Testis (tissue), 3 donors: ENCODE data around the gene LYPD4. TPM values are rescaled to one million over a fixed set of nuclear protein-coding genes. Genes with fewer than 3 reads are reported as not detected.
"Not testable (repeated sequence)": the region's sequence is repeated elsewhere in the genome, so short reads cannot be mapped to it uniquely, and the experiment has no call there.

Experiments
- DNase-seq: peaks from one replicate; pipeline ENCODE4 v3.0.0-alpha.2; 2019
- H3K27ac ChIP-seq, 2 donors: fragments of 200-600 bp; sonication (generic); one replicate each; pipeline ENCODE4 v1.5.1; 2019
- H3K27me3 ChIP-seq: fragments of 200-600 bp; sonication (generic); one replicate; pipeline ENCODE4 v1.5.1; 2019
- H3K36me3 ChIP-seq: fragments of 200-600 bp; sonication (generic); one replicate; pipeline ENCODE4 v1.5.1; 2017; ENCODE audit warnings: low read depth; ENCODE audit errors: missing control alignments
- H3K4me1 ChIP-seq: fragments of 200-600 bp; sonication (generic); one replicate; pipeline ENCODE4 v1.5.1; 2019
- H3K4me3 ChIP-seq, 2 donors: fragments of 200-600 bp; sonication (generic); one replicate each; pipeline ENCODE4 v1.5.1; 2017 to 2019
- H3K9me3 ChIP-seq: fragments of 200-600 bp; sonication (generic); one replicate; pipeline ENCODE4 v1.5.1; 2017
- POLR2A ChIP-seq: fragments of 450-650 bp; IDR thresholded peaks from one replicate; pipeline ENCODE4 v1.6.1; 2017; ENCODE audit warnings: antibody characterized with exemption, mild to moderate bottlenecking, moderate library complexity
- WGBS, 2 donors: methylation state at CpG; one replicate each; pipeline ENCODE4 v1.1.5; 2018; 5-methylcytosine and 5-hydroxymethylcytosine counted together
- intact Hi-C: fragments of 100-400 bp; cut with DNase I; formaldehyde crosslinking; loops from one replicate; pipeline ENCODE4 v1.15.1; 2023; ENCODE audit warnings: low total_unique reads
- microRNA-seq, 2 donors: library from miRNA; unstranded; fragments of <30 nt; microRNA quantifications; one replicate each; pipeline ENCODE4, GENCODE V29; 2016; ENCODE audit warnings: borderline number of aligned reads in 2 of 2, borderline replicate concordance in 1 of 2
- polyA plus RNA-seq: library from polyadenylated mRNA; stranded (reverse); fragments of 350-450 nt; fragmentation: Illumina TruSeq; extraction: RNeasy Lipid Tissue Mini Kit (QIAGEN cat#74804); gene quantifications from one replicate; pipeline ENCODE4 v1.2.3, GENCODE V29; 2014; ENCODE audit warnings: low read depth, low replicate concordance; ENCODE audit not compliant: insufficient read depth
- small RNA-seq, 2 donors: library from RNA; depleted of rRNA; stranded (forward); fragments of <200 nt; gene quantifications; one replicate each; pipeline ENCODE3, GENCODE V24; 2016
- total RNA-seq, 2 donors: library from RNA; depleted of rRNA; stranded (reverse); fragments of >200 nt; gene quantifications; one replicate each; pipeline ENCODE4 v1.2.3, GENCODE V29; 2016
- TF ChIP-seq, protein P1 (sequence below), 3 experiments: fragments of 450-650 bp in 2 of 3; fragments of 200-600 bp in 1 of 3; sonication (generic) in 1 of 3; IDR thresholded peaks; one replicate each; pipeline ENCODE4 v1.5.1; 2016 to 2019; ENCODE audit warnings: antibody characterized with exemption in 3 of 3, mild to moderate bottlenecking in 2 of 3, moderate library complexity in 1 of 3

LYPD4 gene
- total and polyA plus RNA-seq, 3 donors from 2014 or later, result 33.6 to 198 (median 68.4) TPM

- intact Hi-C loops, result no loop called here
- H3K9me3 ChIP-seq, result no peaks in the 10 kb centered on the region
- no peak for TF ChIP-seq POLR2A
- TF ChIP-seq, protein P1, sequence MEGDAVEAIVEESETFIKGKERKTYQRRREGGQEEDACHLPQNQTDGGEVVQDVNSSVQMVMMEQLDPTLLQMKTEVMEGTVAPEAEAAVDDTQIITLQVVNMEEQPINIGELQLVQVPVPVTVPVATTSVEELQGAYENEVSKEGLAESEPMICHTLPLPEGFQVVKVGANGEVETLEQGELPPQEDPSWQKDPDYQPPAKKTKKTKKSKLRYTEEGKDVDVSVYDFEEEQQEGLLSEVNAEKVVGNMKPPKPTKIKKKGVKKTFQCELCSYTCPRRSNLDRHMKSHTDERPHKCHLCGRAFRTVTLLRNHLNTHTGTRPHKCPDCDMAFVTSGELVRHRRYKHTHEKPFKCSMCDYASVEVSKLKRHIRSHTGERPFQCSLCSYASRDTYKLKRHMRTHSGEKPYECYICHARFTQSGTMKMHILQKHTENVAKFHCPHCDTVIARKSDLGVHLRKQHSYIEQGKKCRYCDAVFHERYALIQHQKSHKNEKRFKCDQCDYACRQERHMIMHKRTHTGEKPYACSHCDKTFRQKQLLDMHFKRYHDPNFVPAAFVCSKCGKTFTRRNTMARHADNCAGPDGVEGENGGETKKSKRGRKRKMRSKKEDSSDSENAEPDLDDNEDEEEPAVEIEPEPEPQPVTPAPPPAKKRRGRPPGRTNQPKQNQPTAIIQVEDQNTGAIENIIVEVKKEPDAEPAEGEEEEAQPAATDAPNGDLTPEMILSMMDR (IDR thresholded peaks at IDR 0.05), result no peak
- 0 to 9% methylated on average over 1 of the region's 1 CpG for WGBS, 2 donors
- no peaks in the 10 kb centered on the region for H3K36me3 ChIP-seq
- no peak overlapping the region for H3K4me3 ChIP-seq
- no peaks in the 10 kb centered on the region for H3K4me1 ChIP-seq
- no peak overlapping the region for H3K27ac ChIP-seq
- DNase-seq, result no peak
- H3K27me3 ChIP-seq, result no peaks in the 10 kb centered on the region
Measured at GRCh38 chr19:41793414-41793727, 51.1 kb downstream of the LYPD4 start.

- peak; percentile 72 for DNase-seq
- TF ChIP-seq POLR2A, result no peak
- TF ChIP-seq, protein P1 (IDR thresholded peaks at IDR 0.05), result peak in 2 of 3 experiments; percentile 26 to 69
- no peak overlapping the region for H3K4me3 ChIP-seq
- H3K27ac ChIP-seq, result no peak overlapping the region
- no peaks in the 10 kb centered on the region for H3K9me3 ChIP-seq
- no peaks in the 10 kb centered on the region for H3K27me3 ChIP-seq
- no peaks in the 10 kb centered on the region for H3K36me3 ChIP-seq
- intact Hi-C loops, result no loop called here
- 22 to 24% methylated on average over 22 of the region's 22 CpGs for WGBS, 2 donors
- H3K4me1 ChIP-seq, result no peaks in the 10 kb centered on the region
Measured at GRCh38 chr19:41792513-41793413, 51.7 kb downstream of the LYPD4 start.

DNA sequence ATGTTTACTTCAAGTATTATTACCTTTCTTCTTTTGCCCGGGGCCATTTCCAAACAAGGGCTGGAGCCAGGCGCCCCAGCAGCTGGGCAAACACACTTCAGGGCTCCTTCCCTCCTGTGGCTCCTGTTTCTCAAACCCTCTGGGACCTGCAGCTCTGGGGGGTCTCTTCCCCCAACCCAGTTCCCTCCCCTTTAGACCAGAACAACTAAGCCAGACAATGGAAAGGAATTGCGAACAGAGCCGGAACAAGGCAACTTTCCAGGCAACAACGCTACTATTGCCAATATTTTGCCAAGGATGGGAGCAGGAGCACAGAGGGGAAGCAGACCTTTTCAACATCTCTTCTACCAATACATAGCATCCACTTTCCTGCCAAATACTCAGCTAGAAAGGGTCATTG is 55.4 kb downstream of the LYPD4 start:
- DNase-seq, H3K4me1 ChIP-seq, H3K27me3 ChIP-seq, intact Hi-C loops, H3K4me3 ChIP-seq, H3K9me3 ChIP-seq, H3K36me3 ChIP-seq, H3K27ac ChIP-seq: not testable (repeated sequence)
- WGBS, 2 donors, result 77 to 86% methylated on average over 3 to 4 of the region's 5 CpGs

GRCh38 chr19:41788518-41788917 is 56.0 kb downstream of the LYPD4 start:
- no CpG with 5 or more reads among the region's 1 CpG for WGBS, 2 donors
- DNase-seq, H3K27ac ChIP-seq, intact Hi-C loops, H3K4me1 ChIP-seq, H3K9me3 ChIP-seq, H3K36me3 ChIP-seq, H3K27me3 ChIP-seq, H3K4me3 ChIP-seq: not testable (repeated sequence)

Small RNAs within 50 kb of the gene (microRNA-seq; reads per million reads assigned to microRNA genes)
- gene MIR6797, result 0 reads per million in 2 donors

Small RNAs within 50 kb of the gene (small RNA-seq; reads per million reads assigned to genes)
- gene MIR6797, result 0 reads per million in 2 donors

Other genes starting within 250 kb of the LYPD4 start
- 1 to 10 TPM in 1 of 2 donors, not detected in 1; 1.7 TPM for gene CEACAM4, start 217.6 kb downstream of the LYPD4 start, total RNA-seq
- gene CEACAM4, start 217.6 kb downstream of the LYPD4 start, polyA plus RNA-seq, result 0.47 TPM
- under 1 TPM; 0.19 to 0.39 TPM for gene CEACAM7, start 156.4 kb downstream of the LYPD4 start, total RNA-seq
- gene CEACAM7, start 156.4 kb downstream of the LYPD4 start, polyA plus RNA-seq, result not detected
- under 1 TPM; 0.24 to 0.50 TPM for gene CEACAM5, start 136.1 kb downstream of the LYPD4 start, total RNA-seq
- 0.33 TPM for gene CEACAM5, start 136.1 kb downstream of the LYPD4 start, polyA plus RNA-seq
- under 1 TPM in 1 of 2 donors, not detected in 1; 0.31 TPM for gene CEACAM6, start 89.2 kb downstream of the LYPD4 start, total RNA-seq
- 0.29 TPM for gene CEACAM6, start 89.2 kb downstream of the LYPD4 start, polyA plus RNA-seq
- gene CEACAM3, start 48.1 kb downstream of the LYPD4 start, total RNA-seq, result not detected
- not detected for gene CEACAM3, start 48.1 kb downstream of the LYPD4 start, polyA plus RNA-seq
- 10 to 100 TPM; 23.1 to 55.3 TPM for gene DMRTC2, start 359 bp upstream of the LYPD4 start, total RNA-seq
- gene DMRTC2, start 359 bp upstream of the LYPD4 start, polyA plus RNA-seq, result 71.0 TPM
- gene RPS19, start 15.6 kb upstream of the LYPD4 start, total RNA-seq, result 1,000 to 10,000 TPM in 1 of 2 donors, 100 to 1,000 TPM in 1; 869 to 1,199 TPM
- gene RPS19, start 15.6 kb upstream of the LYPD4 start, polyA plus RNA-seq, result 1,270 TPM
- gene CD79A, start 32.6 kb upstream of the LYPD4 start, total RNA-seq, result under 1 TPM in 1 of 2 donors, not detected in 1; 0.87 TPM
- 3.6 TPM for gene CD79A, start 32.6 kb upstream of the LYPD4 start, polyA plus RNA-seq
- 10 to 100 TPM; 51.2 to 56.3 TPM for gene ARHGEF1, start 38.5 kb upstream of the LYPD4 start, total RNA-seq
- 33.2 TPM for gene ARHGEF1, start 38.5 kb upstream of the LYPD4 start, polyA plus RNA-seq
- gene ERFL, start 83.8 kb upstream of the LYPD4 start, total RNA-seq, result 1 to 10 TPM; 2.2 to 2.4 TPM
- gene ERFL, start 83.8 kb upstream of the LYPD4 start, polyA plus RNA-seq, result 0.78 TPM
- gene RABAC1, start 114.6 kb upstream of the LYPD4 start, total RNA-seq, result 100 to 1,000 TPM; 143 to 196 TPM
- gene RABAC1, start 114.6 kb upstream of the LYPD4 start, polyA plus RNA-seq, result 182 TPM
- 10 to 100 TPM; 30.3 to 60.8 TPM for gene ATP1A3, start 149.5 kb upstream of the LYPD4 start, total RNA-seq
- gene ATP1A3, start 149.5 kb upstream of the LYPD4 start, polyA plus RNA-seq, result 87.3 TPM
- 10 to 100 TPM; 43.8 to 87.4 TPM for gene GRIK5, start 225.5 kb upstream of the LYPD4 start, total RNA-seq
- gene GRIK5, start 225.5 kb upstream of the LYPD4 start, polyA plus RNA-seq, result 31.7 TPM
- 10 to 100 TPM; 63.2 to 64.8 TPM for gene ZNF574, start 231.5 kb upstream of the LYPD4 start, total RNA-seq
- gene ZNF574, start 231.5 kb upstream of the LYPD4 start, polyA plus RNA-seq, result 47.4 TPM